Uterus (tissue), 4 donors: Measurements from ENCODE around the gene PFN2. TPM values are rescaled to one million over a fixed set of nuclear protein-coding genes. Genes with fewer than 3 reads are reported as not detected.
"Not testable (repeated sequence)": the region's sequence is repeated elsewhere in the genome, so short reads cannot be mapped to it uniquely, and the experiment has no call there.

Experiments
- DNase-seq, 2 donors: peaks; one replicate each; pipeline ENCODE4 v3.0.0-alpha.2; 2019 to 2020
- H3K27ac ChIP-seq, 2 donors: fragments of 200-600 bp; sonication (generic); 1 replicate in 1 of 2; 2 replicates in 1 of 2; pipeline ENCODE4 v1.5.1; 2016 to 2018
- H3K27me3 ChIP-seq, 2 donors: fragments of 200-600 bp; sonication (generic); one replicate each; pipeline ENCODE4 v1.5.1; 2018 to 2019; ENCODE audit warnings: control low read depth in 1 of 2
- H3K36me3 ChIP-seq, 2 donors: fragments of 200-600 bp; sonication (generic); one replicate each; pipeline ENCODE4 v1.5.1; 2019; ENCODE audit warnings: control low read depth in 1 of 2
- H3K4me1 ChIP-seq, 2 donors: fragments of 200-600 bp; sonication (generic); one replicate each; pipeline ENCODE4 v1.5.1; 2018 to 2019; ENCODE audit warnings: control low read depth in 1 of 2
- H3K4me3 ChIP-seq, 2 donors: fragments of 200-600 bp; sonication (generic); 1 replicate in 1 of 2; 2 replicates in 1 of 2; pipeline ENCODE4 v1.5.1; 2018 to 2019; ENCODE audit warnings: mild to moderate bottlenecking in 1 of 2
- H3K9me3 ChIP-seq, 2 donors: fragments of 200-600 bp; sonication (generic); one replicate each; pipeline ENCODE4 v1.5.1; 2019; ENCODE audit warnings: control low read depth in 1 of 2
- CTCF ChIP-seq, 4 experiments: fragments of 200-600 bp in 2 of 4; fragments of 450-650 bp in 2 of 4; sonication (generic) in 2 of 4; IDR thresholded peaks; one replicate each; pipeline ENCODE4 v1.5.1; 2016 to 2019; ENCODE audit warnings: antibody characterized with exemption in 4 of 4, mild to moderate bottlenecking in 2 of 4, moderate library complexity in 1 of 4
- POLR2A ChIP-seq, 2 donors: fragments of 450-650 bp; IDR thresholded peaks; one replicate each; pipeline ENCODE4 v1.6.1; 2016; ENCODE audit warnings: antibody characterized with exemption in 2 of 2, mild to moderate bottlenecking in 1 of 2, moderate library complexity in 1 of 2
- intact Hi-C: fragments of 100-400 bp; cut with DNase I; formaldehyde crosslinking; loops from one replicate; pipeline ENCODE4 v1.15.1; 2023; ENCODE audit warnings: low total_unique reads
- total RNA-seq, 4 donors: library from RNA; depleted of rRNA in 3 of 4; stranded (reverse); fragments of >200 nt in 3 of 4; gene quantifications; one replicate each; pipeline versions ENCODE4 v1.1.0 to v1.2.4, GENCODE V29; 2014 to 2023
- donor health status: DM: yes; HTN: yes; CAD: no.

Gene PFN2
- total RNA-seq, 4 donors from 2014 or later: 106 to 206 (median 183) TPM

- H3K27me3 ChIP-seq: no peaks in the 10 kb centered on the region
- H3K36me3 ChIP-seq: no peaks in the 10 kb centered on the region
- intact Hi-C loops: no loop called here
- no peaks in the 10 kb centered on the region for H3K9me3 ChIP-seq
- no peak for DNase-seq
- H3K4me3 ChIP-seq: no peak overlapping the region
- TF ChIP-seq POLR2A (IDR thresholded peaks at IDR 0.05): no peak
- no peak for TF ChIP-seq CTCF (IDR thresholded peaks at IDR 0.05)
- H3K4me1 ChIP-seq: no peaks in the 10 kb centered on the region
- no peak overlapping the region for H3K27ac ChIP-seq
These were observed 29.5 kb downstream of the PFN2 start for GRCh38 chr3:149941186-149941585.

- H3K27ac ChIP-seq, H3K4me3 ChIP-seq, H3K9me3 ChIP-seq, H3K27me3 ChIP-seq, DNase-seq, H3K4me1 ChIP-seq, H3K36me3 ChIP-seq, intact Hi-C loops: not testable (repeated sequence)
These were observed 32.2 kb downstream of the PFN2 start for GRCh38 chr3:149938392-149939055.

GRCh38 chr3:149936812-149937230, 33.9 kb downstream of the PFN2 start:
- intact Hi-C loops: no loop called here
- Histone ChIP-seq H3K27ac (no peak overlapping the region), H3K27me3 (no peaks in the 10 kb centered on the region), H3K4me3 (no peak overlapping the region), H3K36me3 (no peaks in the 10 kb centered on the region), H3K4me1 (no peaks in the 10 kb centered on the region), H3K9me3 (no peaks in the 10 kb centered on the region)
- TF ChIP-seq CTCF (IDR thresholded peaks at IDR 0.05) (peak; percentile 37 to 71 (median 52)), POLR2A (IDR thresholded peaks at IDR 0.05) (no peak)
- peak; percentile 16 to 19 for DNase-seq

- TF ChIP-seq POLR2A (IDR thresholded peaks at IDR 0.05) (no peak), CTCF (IDR thresholded peaks at IDR 0.05) (no peak)
- DNase-seq: peak; percentile 40 to 46
- Histone ChIP-seq H3K27ac (peak overlapping the region in 1 of 2 donors; percentile 8), H3K9me3 (no peaks in the 10 kb centered on the region), H3K4me1 (no peaks in the 10 kb centered on the region), H3K36me3 (no peaks in the 10 kb centered on the region), H3K27me3 (no peaks in the 10 kb centered on the region), H3K4me3 (no peak overlapping the region)
- intact Hi-C loops: no loop called here
These were observed 36.2 kb downstream of the PFN2 start for GRCh38 chr3:149934524-149934923.

GRCh38 chr3:149933858-149934257, 36.8 kb downstream of the PFN2 start:
- H3K4me1 ChIP-seq: no peaks in the 10 kb centered on the region
- TF ChIP-seq POLR2A (IDR thresholded peaks at IDR 0.05) (no peak), CTCF (IDR thresholded peaks at IDR 0.05) (no peak)
- DNase-seq: no peak
- no peaks in the 10 kb centered on the region for H3K36me3 ChIP-seq
- no peaks in the 10 kb centered on the region for H3K27me3 ChIP-seq
- H3K4me3 ChIP-seq: no peak overlapping the region
- H3K27ac ChIP-seq: no peak overlapping the region
- no peaks in the 10 kb centered on the region for H3K9me3 ChIP-seq
- intact Hi-C loops: no loop called here

- no peak overlapping the region for H3K27ac ChIP-seq
- TF ChIP-seq POLR2A (IDR thresholded peaks at IDR 0.05): no peak
- TF ChIP-seq CTCF (IDR thresholded peaks at IDR 0.05): no peak
- H3K4me3 ChIP-seq: no peak overlapping the region
- intact Hi-C loops: no loop called here
- H3K9me3 ChIP-seq: no peaks in the 10 kb centered on the region
- H3K36me3 ChIP-seq: no peaks in the 10 kb centered on the region
- DNase-seq: no peak
- H3K27me3 ChIP-seq: no peaks in the 10 kb centered on the region
- H3K4me1 ChIP-seq: no peaks in the 10 kb centered on the region
These were observed 37.7 kb downstream of the PFN2 start for GRCh38 chr3:149933008-149933407.
